H1 (cell line): ENCODE measurements around the gene ITPRIPL2.

Experiments used
- CEBPB ChIP-seq: IDR thresholded peaks from 2 replicates; pipeline ENCODE4 v1.6.1; 2012; ENCODE audit warnings: low read depth, low read length
- CTBP2 ChIP-seq: IDR thresholded peaks from 2 replicates; pipeline ENCODE4 v1.7.0; 2011; ENCODE audit warnings: borderline replicate concordance, mild to moderate bottlenecking, moderate library complexity, mixed read lengths, low read length; ENCODE audit not compliant: insufficient read depth, insufficient read length
- POLR2A ChIP-seq, 2 experiments: IDR thresholded peaks; 1 replicate in 1 of 2; 2 replicates in 1 of 2; pipeline ENCODE4 v1.6.1; 2011; ENCODE audit warnings: low read depth in 2 of 2, low read length in 2 of 2, mild to moderate bottlenecking in 2 of 2; ENCODE audit errors: control extremely low read depth in 1 of 2
- SIX5 ChIP-seq: IDR thresholded peaks from 2 replicates; pipeline ENCODE4 v1.6.1; 2011; ENCODE audit warnings: mild to moderate bottlenecking, low read depth, low read length
- TAF1 ChIP-seq: IDR thresholded peaks from 2 replicates; pipeline ENCODE4 v1.6.1; 2011; ENCODE audit warnings: mild to moderate bottlenecking, low read depth, low read length
- TF ChIP-seq, protein P1 (sequence below): IDR thresholded peaks from 2 replicates; pipeline ENCODE4 v1.6.1; 2012; ENCODE audit warnings: inconsistent platforms
- TF ChIP-seq, protein P2 (sequence below): IDR thresholded peaks from 2 replicates; pipeline ENCODE4 v1.6.1; 2011; ENCODE audit warnings: low read depth, mild to moderate bottlenecking, low read length; ENCODE audit not compliant: insufficient read depth

DNA sequence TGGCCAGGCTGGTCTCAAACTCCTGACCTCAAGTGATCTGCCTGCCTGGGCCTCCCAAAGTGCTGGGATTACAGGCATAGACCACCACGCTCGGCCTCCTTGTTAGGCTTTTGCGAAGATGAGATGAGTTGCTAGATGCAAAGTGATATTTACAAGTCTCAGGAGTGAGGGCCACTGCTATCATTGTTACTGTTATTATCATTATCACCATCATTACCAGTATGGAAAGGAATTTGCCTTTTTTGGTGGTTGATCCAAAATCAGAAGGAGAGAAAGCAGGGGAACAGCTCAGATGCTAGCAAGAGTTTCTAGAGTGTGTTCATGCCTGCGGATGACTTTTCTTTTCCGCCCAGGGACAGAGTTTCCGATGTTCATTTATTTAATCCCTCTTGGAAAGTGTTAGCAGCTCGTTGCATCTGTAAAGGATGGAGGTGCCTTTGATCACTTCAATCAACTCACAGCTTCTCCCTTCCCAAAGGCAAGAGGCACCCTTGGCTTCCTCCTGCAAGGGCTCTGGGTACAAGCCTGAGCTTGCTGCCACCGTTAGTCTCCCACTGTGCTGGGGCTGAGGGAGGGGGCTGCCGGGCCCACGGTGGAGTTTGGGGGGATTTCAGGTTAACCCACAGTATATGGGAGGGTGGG lies 21.6 kb downstream of the ITPRIPL2 start:
- TF ChIP-seq CEBPB (no peak), TAF1 (no peak), POLR2A (IDR thresholded peaks at IDR 0.05; ENCODE audit: control extremely low read depth in 1 of 2, low read depth in 2 of 2, low read length in 2 of 2) (no peak), SIX5 (no peak), CTBP2 (no peak)
- TF ChIP-seq, protein P1, sequence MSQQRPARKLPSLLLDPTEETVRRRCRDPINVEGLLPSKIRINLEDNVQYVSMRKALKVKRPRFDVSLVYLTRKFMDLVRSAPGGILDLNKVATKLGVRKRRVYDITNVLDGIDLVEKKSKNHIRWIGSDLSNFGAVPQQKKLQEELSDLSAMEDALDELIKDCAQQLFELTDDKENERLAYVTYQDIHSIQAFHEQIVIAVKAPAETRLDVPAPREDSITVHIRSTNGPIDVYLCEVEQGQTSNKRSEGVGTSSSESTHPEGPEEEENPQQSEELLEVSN, result no peak
- TF ChIP-seq, protein P2, sequence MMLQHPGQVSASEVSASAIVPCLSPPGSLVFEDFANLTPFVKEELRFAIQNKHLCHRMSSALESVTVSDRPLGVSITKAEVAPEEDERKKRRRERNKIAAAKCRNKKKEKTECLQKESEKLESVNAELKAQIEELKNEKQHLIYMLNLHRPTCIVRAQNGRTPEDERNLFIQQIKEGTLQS, result no peak
